GM18870 (cell line): ENCODE results near the gene RBM20.

ENCODE experiments used
- ATAC-seq: cut with Tn5 transposase; IDR thresholded peaks from one replicate; pipeline ENCODE4 v1.9.1; 2021; ENCODE audit warnings: moderate library complexity; ENCODE audit not compliant: unreplicated experiment

RBM20 gene

GRCh38 chr10:110864662-110865140, 220.6 kb downstream of the RBM20 start:
- peak; percentile 68 for ATAC-seq

GRCh38 chr10:110865186-110865808, 221.2 kb downstream of the RBM20 start:
- no peak for ATAC-seq

GRCh38 chr10:110865809-110866482, 221.8 kb downstream of the RBM20 start:
- ATAC-seq: no peak

GRCh38 chr10:110867011-110867806, 223.1 kb downstream of the RBM20 start:
- ATAC-seq: peak; percentile 32

DNA sequence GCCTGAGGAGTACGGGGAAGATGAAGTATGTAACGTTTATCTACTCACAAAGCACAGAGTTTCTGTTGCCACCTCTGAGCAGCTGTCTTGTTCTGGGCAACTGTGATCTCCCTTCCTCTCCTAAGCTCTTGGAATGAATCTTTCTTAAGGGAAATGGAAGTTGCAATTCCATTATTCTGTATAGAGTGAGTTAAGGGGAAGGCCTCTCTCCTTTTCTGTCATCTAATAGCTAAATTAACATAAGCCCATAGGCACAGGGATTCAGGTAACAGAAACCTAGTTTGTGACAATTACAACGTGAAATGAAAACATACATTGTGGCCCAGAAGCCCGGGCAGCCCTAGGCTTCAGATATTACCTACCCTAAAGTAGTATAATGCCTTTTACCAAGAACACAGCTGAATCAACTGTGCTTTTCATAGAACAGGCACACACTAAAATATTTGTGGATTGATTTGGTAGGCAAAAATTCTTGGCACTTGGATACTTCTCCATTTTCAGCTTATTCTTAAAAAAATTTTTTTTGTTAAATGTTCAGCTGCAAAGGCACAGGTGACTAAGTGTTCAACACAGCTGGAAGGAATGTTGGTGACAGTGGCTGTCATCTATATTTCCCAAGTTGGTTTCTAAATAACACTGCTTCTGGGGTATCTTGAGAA, 223.8 kb downstream of the RBM20 start:
- ATAC-seq: no peak

DNA sequence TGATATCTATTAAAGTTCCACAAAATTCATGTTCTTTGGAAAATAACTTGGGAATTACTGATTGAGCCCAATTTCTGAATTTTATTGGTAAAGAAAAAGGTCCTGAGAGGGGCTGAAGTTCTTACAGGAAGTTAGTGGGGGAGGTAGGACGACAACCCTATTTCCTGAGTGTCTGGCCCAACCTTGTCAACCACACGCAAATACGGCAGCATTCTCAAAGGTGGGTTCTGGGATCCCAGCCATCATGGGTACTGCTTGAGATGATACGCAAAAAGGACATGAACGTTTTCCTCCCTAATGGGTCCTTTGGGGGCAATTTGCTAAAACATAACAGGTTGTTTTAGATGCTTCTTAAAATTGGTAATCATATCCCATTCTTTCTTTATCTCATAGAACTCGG, 224.8 kb downstream of the RBM20 start:
- no peak for ATAC-seq

DNA sequence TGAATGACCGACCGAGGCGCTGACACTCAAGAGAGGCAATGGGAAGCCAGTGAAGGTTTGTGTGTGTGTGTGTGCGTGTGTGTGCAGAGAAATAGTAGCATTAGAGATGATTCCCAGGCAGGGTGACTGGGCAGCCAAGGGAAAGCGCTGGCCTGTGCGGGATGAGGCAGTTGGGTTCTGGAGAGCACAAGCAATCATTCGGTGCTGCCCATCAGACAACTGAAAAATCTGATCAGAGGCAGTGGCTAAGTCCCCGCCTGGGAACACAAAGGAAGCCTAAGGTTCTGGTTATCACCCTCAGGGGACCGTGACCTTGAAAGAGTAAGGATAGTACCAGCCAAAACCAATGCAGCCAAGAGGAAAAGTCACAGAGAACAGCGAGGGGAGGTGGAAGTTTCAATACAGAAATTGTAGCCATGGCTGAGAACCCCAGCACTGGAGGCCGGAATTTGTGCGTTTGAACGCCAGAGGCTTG, 226.7 kb downstream of the RBM20 start:
- no peak for ATAC-seq

GRCh38 chr10:110871298-110872084, 227.4 kb downstream of the RBM20 start, which contains the start of gene PDCD4:
Gene PDCD4, plus strand, starts transcription at chr10:110871928. Its CDS starts 4,100 bp downstream, at chr10:110876028.
- ATAC-seq: peak; percentile 73

- ATAC-seq: peak; percentile 16
Measured at GRCh38 chr10:110872145-110872983, 228.2 kb downstream of the RBM20 start.

DNA sequence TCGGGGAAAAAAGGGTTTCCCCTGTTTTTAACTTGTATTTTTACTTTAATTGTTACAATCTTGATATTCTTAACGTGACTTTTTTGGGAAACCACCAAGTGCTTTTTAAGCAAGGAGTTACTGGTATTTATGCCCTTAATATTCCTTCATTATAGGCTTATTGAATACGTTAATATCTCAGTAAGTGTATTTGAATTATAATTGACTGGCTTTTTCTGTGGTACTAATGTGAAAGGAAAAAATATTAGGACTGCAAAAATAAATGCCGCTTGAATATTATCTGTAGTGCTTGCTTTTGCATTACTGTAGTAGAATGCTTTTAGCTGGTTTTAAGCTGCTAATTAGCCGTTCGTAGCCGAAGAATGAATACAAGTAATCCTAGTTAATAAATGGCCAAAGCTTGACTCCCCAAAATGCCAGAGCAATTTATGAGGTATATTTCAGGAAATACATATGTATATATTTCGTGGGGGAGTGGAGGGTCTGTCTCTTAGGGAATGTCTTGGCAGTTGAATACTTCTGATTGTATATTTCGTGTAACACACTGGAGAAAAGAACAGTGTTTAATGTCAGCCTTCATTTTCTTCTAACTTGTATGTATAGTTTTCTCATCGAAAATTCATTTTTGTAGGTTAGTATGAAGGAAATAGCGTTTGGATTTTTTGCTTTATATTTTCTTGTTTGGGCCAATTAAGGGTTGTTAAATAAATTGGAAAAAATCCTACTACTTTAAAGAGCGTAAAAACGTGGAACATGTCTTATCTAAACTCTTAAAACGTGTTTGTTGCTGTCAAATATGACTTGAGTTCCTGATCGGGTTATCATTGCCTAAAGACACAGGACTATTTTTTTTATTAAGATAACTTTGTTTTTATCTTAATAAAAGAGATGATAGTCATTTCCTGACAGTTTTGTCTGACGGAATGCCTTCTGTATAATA, 229.1 kb downstream of the RBM20 start:
- ATAC-seq: no peak

- no peak for ATAC-seq
Measured at GRCh38 chr10:110873951-110874350, 229.8 kb downstream of the RBM20 start.

DNA sequence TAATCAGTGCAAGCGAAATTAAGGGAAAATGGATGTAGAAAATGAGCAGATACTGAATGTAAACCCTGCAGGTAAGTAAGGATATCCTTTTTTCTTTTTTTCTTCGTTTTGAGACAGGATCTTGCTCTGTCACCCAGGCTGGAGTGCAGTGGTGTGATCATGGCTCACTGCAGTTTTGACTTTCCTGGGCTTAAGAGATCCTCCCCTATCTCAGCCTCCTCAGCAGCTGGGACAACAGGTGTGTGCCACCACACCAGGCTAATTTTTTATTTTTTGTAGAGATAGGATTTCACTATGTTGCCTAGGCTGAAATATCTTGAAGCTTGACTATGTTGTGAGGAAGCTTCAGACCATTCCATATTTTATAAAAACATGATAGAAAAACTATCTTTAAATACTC, 231.9 kb downstream of the RBM20 start:
- no peak for ATAC-seq

DNA sequence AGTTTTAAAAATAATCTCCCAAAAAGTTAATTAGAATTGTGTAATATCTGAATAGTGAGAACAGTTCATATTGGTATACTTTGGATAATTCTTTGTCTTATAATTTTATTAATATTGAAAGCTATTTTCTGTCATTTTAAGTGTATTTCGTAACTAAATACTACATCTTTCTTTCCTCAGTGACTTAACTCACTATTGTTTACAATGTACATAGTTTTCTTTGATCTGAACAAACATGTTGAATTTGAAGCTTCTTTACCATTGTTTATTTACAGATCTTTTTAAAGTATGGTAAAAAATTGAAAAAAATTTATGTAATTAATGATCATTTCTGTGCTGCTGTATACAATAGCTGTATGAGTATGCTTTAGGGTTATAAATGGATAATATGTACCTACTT, 232.7 kb downstream of the RBM20 start:
- no peak for ATAC-seq

- no peak for ATAC-seq
Measured at GRCh38 chr10:110880012-110880411, 235.9 kb downstream of the RBM20 start.

DNA sequence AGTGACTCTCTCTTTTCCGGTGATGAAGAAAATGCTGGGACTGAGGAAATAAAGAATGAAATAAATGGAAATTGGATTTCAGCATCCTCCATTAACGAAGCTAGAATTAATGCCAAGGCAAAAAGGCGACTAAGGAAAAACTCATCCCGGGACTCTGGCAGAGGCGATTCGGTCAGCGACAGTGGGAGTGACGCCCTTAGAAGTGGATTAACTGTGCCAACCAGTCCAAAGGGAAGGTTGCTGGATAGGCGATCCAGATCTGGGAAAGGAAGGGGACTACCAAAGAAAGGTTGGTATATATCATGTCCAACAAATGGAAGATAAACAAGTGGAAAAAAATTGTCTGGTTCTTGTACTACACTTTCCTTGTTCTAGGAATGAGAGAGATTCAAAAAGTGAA, 237.1 kb downstream of the RBM20 start:
- ATAC-seq: no peak

GRCh38 chr10:110881905-110882304, 237.8 kb downstream of the RBM20 start:
- ATAC-seq: no peak

GRCh38 chr10:110883924-110884323, 239.8 kb downstream of the RBM20 start:
- ATAC-seq: no peak

DNA sequence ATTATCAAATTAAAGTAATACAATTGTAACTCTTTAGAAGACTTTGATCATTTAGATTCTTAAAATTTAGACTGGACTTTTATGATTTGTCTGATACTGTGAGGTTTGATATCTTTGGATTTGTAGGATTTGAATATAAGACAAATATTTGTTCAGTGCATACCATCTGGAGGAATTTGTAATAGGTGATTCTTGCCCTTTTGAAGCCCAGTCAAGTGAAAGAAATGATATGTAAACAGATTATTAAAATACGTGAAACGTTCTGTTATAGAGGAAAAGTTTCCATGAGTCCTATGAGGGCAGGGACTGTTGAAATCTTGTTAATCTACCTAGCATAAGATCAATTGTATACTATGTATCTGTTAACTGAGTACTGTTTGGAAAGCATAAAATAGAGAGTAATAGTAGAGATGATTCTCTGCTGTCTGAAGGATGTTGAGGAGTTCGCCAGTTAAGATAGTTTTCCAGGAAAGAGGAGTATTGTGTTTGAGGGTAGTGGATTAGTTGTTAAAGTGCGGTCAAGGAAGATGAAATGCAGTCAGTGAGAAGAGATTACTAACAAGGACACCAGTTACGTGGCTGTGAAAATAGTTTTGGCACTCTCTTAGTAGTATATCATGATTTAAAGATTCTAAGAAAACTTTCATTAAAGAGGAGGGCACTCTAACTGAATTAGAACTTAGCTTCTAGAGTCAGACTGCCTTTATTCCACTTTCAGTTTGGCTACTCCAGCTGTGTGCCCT, 242.0 kb downstream of the RBM20 start:
- no peak for ATAC-seq
